Astrocyte (in vitro differentiated cells and primary cell): ENCODE measurements around the gene PDE4C.

Source experiments
- EZH2 ChIP-seq: IDR thresholded peaks from 2 replicates; pipeline ENCODE4 v1.6.1; 2012; ENCODE audit warnings: mild to moderate bottlenecking, low read length, inconsistent platforms; ENCODE audit not compliant: insufficient read depth
- TF ChIP-seq, protein P1 (sequence below): IDR thresholded peaks from 2 replicates; pipeline ENCODE4 v1.5.1; 2011; ENCODE audit warnings: low read depth, mild to moderate bottlenecking, inconsistent platforms, low read length, moderate library complexity; ENCODE audit not compliant: insufficient read depth

DNA sequence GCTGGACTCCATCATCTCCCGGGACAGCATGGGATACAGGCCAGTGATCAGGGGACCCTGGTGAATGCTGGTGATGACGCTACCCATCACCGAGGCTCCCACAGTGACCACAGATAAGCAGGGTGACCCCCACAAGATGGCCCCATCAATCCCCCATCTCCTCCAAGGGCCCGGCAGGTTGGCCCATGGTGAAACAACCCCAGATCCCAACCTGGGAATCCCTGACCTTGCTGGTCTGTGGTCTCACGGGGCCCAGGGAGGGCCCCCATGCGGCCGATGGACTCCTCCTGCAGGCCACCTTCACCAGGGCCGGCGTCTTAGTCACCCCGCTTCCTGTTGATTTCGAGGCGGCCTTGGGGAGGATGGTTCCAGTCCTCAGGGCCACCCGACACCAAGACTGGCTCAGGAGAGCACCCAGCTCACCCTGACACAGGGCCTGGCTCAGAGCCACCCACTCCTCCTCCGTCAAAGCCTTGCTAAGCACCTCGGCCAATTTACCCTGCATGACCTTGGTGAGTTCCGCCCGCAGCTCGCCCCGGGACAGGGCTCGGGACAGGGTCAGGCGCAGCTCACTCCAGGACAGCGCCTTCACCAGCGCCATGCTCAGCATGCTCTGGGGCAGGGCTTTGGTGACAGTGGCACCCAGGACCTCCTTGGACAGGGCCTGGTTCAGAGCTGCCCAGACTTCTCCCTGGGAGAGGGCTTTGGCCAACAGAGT, 38.1 kb upstream of the PDE4C start:
- TF ChIP-seq, protein P1, sequence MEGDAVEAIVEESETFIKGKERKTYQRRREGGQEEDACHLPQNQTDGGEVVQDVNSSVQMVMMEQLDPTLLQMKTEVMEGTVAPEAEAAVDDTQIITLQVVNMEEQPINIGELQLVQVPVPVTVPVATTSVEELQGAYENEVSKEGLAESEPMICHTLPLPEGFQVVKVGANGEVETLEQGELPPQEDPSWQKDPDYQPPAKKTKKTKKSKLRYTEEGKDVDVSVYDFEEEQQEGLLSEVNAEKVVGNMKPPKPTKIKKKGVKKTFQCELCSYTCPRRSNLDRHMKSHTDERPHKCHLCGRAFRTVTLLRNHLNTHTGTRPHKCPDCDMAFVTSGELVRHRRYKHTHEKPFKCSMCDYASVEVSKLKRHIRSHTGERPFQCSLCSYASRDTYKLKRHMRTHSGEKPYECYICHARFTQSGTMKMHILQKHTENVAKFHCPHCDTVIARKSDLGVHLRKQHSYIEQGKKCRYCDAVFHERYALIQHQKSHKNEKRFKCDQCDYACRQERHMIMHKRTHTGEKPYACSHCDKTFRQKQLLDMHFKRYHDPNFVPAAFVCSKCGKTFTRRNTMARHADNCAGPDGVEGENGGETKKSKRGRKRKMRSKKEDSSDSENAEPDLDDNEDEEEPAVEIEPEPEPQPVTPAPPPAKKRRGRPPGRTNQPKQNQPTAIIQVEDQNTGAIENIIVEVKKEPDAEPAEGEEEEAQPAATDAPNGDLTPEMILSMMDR = no peak
- TF ChIP-seq EZH2 = no peak
